Right cardiac atrium (tissue), 5 donors: ENCODE results near the gene OTUD4. TPM values are rescaled to one million over a fixed set of nuclear protein-coding genes. Genes with fewer than 3 reads are reported as not detected.
"Not testable (repeated sequence)": the region's sequence is repeated elsewhere in the genome, so short reads cannot be mapped to it uniquely, and the experiment has no call there.

ENCODE experiments used
- ATAC-seq, 2 donors: fragments of 200-7000 bp; cut with Tn5 transposase; one replicate each; pipeline versions ENCODE4 v1.8.0 to v1.9.1; 2020; ENCODE audit warnings: moderate library complexity in 2 of 2, mild to moderate bottlenecking in 1 of 2
- DNase-seq, 3 donors: peaks; one replicate each; pipeline ENCODE4 v3.0.0-alpha.2; 2020
- H3K27ac ChIP-seq: one replicate; pipeline ENCODE4 v1.5.1; 2013; ENCODE audit warnings: mild to moderate bottlenecking, low read length, control low read depth, moderate library complexity
- H3K27me3 ChIP-seq: one replicate; pipeline ENCODE4 v1.6.1; 2013; ENCODE audit not compliant: control insufficient read depth, insufficient read depth
- H3K4me1 ChIP-seq: one replicate; pipeline ENCODE4 v1.6.1; 2013; ENCODE audit warnings: low read length; ENCODE audit not compliant: control insufficient read depth, insufficient read depth
- H3K4me3 ChIP-seq: one replicate; pipeline ENCODE4 v1.5.1; 2013; ENCODE audit warnings: low read length, control low read depth
- H3K9me3 ChIP-seq: one replicate; pipeline ENCODE4 v1.6.1; 2013; ENCODE audit warnings: low read length; ENCODE audit not compliant: control insufficient read depth
- WGBS: extraction: QIAGEN DNeasy Blood & Tissue Kit; methylation state at CpG from one replicate; pipeline ENCODE4 v1.1.7; 2013; 5-methylcytosine and 5-hydroxymethylcytosine counted together
- intact Hi-C, 4 donors: fragments of 100-400 bp; cut with DNase I; formaldehyde crosslinking; loops; one replicate each; pipeline versions ENCODE4 v1.11.0 to v1.14.0; 2022 to 2023
- polyA plus RNA-seq: library from polyadenylated mRNA; stranded (reverse); fragments of 200-250 nt; gene quantifications from one replicate; pipeline ENCODE4 v1.2.3, GENCODE V29; 2013
- total RNA-seq, 4 donors: library from RNA; stranded (reverse); fragmentation: NEBNext Ultra II Directional; extraction: Animal tissue kit (Norgen Biotek cat#: 25700); gene quantifications; one replicate each; pipeline ENCODE4 v1.2.1, GENCODE V29; 2021
- donor health status: healthy with polysubstance abuse.
- donor health status: DM: no; HTN: yes; CAD: no.
- donor health status: DM: no; HTN: no; CAD: no.
- donor health status: DM: no; HTN: yes; CAD: no; lungs with severe emphysema.
- donor health status: DM: yes; HTN: yes; CAD: no.

Gene OTUD4
- total and polyA plus RNA-seq, 5 donors, result 8.8 to 27.6 (median 27.0) TPM

DNA sequence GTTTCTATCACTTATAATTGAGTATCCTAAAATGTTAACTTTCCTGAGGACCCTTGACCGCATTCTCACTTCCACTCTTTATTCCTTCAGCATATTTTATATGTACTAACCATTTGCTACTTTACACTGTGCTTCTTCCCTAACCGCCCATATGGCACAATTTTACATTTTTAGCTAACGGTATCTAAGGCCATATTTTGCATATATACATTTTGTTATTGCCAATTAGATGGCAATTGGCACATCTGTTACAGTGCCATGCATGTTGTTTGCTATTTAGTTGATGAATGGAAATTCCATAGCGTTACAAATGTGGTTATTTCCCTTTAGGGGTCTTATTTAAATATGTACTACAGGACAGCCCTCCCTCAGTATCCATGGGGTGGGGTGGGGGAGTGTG lies 20.0 kb upstream of the OTUD4 start:
- H3K4me3 ChIP-seq, result no peak overlapping the region
- 94% methylated on average over 4 of the region's 4 CpGs for WGBS
- intact Hi-C loops, result no loop called here
- H3K4me1 ChIP-seq, result no peaks in the 10 kb centered on the region
- no peak overlapping the region for H3K27ac ChIP-seq
- no peak for ATAC-seq
- no peaks in the 10 kb centered on the region for H3K9me3 ChIP-seq
- H3K27me3 ChIP-seq, result no peaks in the 10 kb centered on the region
- no peak for DNase-seq

- ATAC-seq, result no peak
- DNase-seq, result no peak
- Histone ChIP-seq H3K4me1 (no peaks in the 10 kb centered on the region), H3K27ac (no peak overlapping the region), H3K27me3 (no peaks in the 10 kb centered on the region), H3K4me3 (no peak overlapping the region), H3K9me3 (no peaks in the 10 kb centered on the region)
- 83% methylated on average over 6 of the region's 6 CpGs for WGBS
- intact Hi-C loops, result no loop called here
Observed at GRCh38 chr4:145199051-145199716, 18.8 kb upstream of the OTUD4 start.

- ATAC-seq (no peak), DNase-seq (no peak)
- H3K27ac ChIP-seq, result no peak overlapping the region
- 64% methylated on average over 3 of the region's 3 CpGs for WGBS
- intact Hi-C loops, result no loop called here
- no peaks in the 10 kb centered on the region for H3K27me3 ChIP-seq
- no peaks in the 10 kb centered on the region for H3K4me1 ChIP-seq
- H3K4me3 ChIP-seq, result no peak overlapping the region
- H3K9me3 ChIP-seq, result no peaks in the 10 kb centered on the region
Observed at GRCh38 chr4:145196747-145197146, 16.4 kb upstream of the OTUD4 start.

GRCh38 chr4:145195167-145195952 lies 15.0 kb upstream of the OTUD4 start:
- intact Hi-C loops, result no loop called here
- Histone ChIP-seq H3K9me3 (no peaks in the 10 kb centered on the region), H3K27ac (no peak overlapping the region), H3K4me1 (no peaks in the 10 kb centered on the region), H3K4me3 (no peak overlapping the region), H3K27me3 (no peaks in the 10 kb centered on the region)
- DNase-seq (no peak), ATAC-seq (no peak)
- WGBS, result 90% methylated on average over 3 of the region's 3 CpGs

GRCh38 chr4:145189981-145190380 lies 9.6 kb upstream of the OTUD4 start:
- Histone ChIP-seq H3K4me1 (no peaks in the 10 kb centered on the region), H3K27me3 (no peaks in the 10 kb centered on the region), H3K9me3 (no peaks in the 10 kb centered on the region), H3K4me3 (no peak overlapping the region), H3K27ac (no peak overlapping the region)
- ATAC-seq, result no peak
- intact Hi-C loops, result no loop called here
- 59% methylated on average over 3 of the region's 3 CpGs for WGBS
- no peak for DNase-seq

DNA sequence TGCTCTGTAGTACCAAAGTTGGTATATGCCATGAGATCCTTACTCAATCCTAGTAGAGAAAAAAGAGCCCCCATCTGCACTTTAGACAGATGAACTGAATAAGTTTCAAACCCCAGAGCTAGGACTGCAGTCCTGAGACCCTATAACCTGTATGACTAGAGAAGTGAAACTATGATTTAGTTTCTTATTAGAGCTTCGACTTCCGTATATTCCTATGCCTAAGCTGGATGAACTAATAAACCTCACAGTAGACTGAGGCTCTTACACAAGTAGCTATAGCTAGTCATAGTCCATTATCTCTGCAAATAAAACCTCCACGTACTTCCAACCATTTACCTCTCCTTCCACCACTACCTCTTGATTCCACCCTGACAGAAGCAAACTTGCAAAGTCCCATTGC lies 6.3 kb upstream of the OTUD4 start:
- ATAC-seq (no peak), DNase-seq (no peak)
- Histone ChIP-seq H3K4me1 (no peaks in the 10 kb centered on the region), H3K4me3 (no peak overlapping the region), H3K9me3 (no peaks in the 10 kb centered on the region), H3K27ac (no peak overlapping the region), H3K27me3 (no peaks in the 10 kb centered on the region)
- intact Hi-C loops, result no loop called here
- WGBS, result 83% methylated on average over 3 of the region's 3 CpGs

DNA sequence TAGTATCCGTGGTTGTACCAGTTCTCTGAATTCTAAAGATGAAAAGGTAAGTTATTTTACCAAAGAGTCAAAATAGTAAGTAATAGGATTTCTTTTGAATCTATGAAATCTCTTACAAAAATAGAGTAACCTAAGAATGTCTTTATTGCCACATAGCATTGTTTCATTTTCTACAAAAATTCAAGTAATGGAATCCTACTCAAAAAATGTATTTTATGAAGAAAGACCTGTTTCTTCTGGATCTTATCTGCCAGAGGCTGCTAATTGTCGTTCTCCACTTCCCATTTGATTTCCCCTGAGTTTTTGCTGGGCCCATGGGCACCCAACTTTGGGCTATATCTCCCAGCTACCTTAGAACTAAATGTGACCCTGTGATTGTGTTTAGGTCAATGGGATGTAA lies 3.2 kb upstream of the OTUD4 start:
- intact Hi-C loops, result no loop called here
- H3K4me1 ChIP-seq, result no peaks in the 10 kb centered on the region
- 75% methylated on average over 2 of the region's 2 CpGs for WGBS
- no peak for DNase-seq
- H3K27me3 ChIP-seq, result no peaks in the 10 kb centered on the region
- H3K9me3 ChIP-seq, result no peaks in the 10 kb centered on the region
- no peak overlapping the region for H3K27ac ChIP-seq
- ATAC-seq, result no peak
- H3K4me3 ChIP-seq, result no peak overlapping the region

- DNase-seq, result no peak
- 54% methylated on average over 2 of the region's 2 CpGs for WGBS
- Histone ChIP-seq H3K27me3 (no peaks in the 10 kb centered on the region), H3K27ac (no peak overlapping the region), H3K9me3 (no peaks in the 10 kb centered on the region), H3K4me3 (no peak overlapping the region), H3K4me1 (no peaks in the 10 kb centered on the region)
- intact Hi-C loops, result no loop called here
- ATAC-seq, result no peak
Observed at GRCh38 chr4:145183023-145183422, 2.6 kb upstream of the OTUD4 start.

- intact Hi-C loops, result no loop called here
- DNase-seq (no peak), ATAC-seq (no peak)
- Histone ChIP-seq H3K4me1 (no peaks in the 10 kb centered on the region), H3K4me3 (no peak overlapping the region), H3K9me3 (no peaks in the 10 kb centered on the region), H3K27ac (no peak overlapping the region), H3K27me3 (no peaks in the 10 kb centered on the region)
- WGBS, result 89% methylated on average over 2 of the region's 2 CpGs
Observed at GRCh38 chr4:145182222-145182621, 1.8 kb upstream of the OTUD4 start.

GRCh38 chr4:145181091-145181501 lies 707 bp upstream of the OTUD4 start:
- Histone ChIP-seq H3K27me3 (no peaks in the 10 kb centered on the region), H3K27ac (peak overlapping the region; percentile 92), H3K4me1 (peaks cover 3% of the 10 kb centered on the region), H3K4me3 (peak overlapping the region; percentile 67), H3K9me3 (no peaks in the 10 kb centered on the region)
- 11% methylated on average over 7 of the region's 7 CpGs for WGBS
- intact Hi-C loops, result no loop called here
- no peak for ATAC-seq
- DNase-seq, result no peak

DNA sequence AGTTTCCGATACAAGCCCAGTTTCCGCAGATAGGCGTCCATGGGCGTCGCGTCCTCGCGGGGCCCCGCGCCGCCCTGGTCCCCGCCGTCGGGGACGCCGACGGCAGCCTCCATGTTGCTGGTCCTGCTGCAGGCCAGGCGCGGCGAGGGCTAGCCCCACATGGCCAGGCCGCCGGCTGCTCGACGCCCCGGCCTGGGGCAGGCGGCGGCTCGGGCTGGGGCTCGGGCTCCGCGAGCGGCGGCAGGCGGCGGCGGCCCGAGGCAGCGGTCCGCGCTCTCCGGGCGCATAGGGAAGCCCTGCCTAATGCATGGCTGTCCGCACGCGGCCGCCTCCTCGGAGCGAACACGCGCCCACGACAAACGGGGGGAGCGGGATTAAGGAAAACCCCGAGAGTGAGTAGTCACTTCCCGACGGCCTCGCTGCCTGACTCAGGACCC lies 510 bp downstream of the OTUD4 start:
- H3K9me3 ChIP-seq, H3K27me3 ChIP-seq, intact Hi-C loops, H3K4me1 ChIP-seq: not testable (repeated sequence)
- peak in 1 of 3 donors; percentile 74 for DNase-seq
- ATAC-seq, result peak; percentile 44 to 48
- H3K4me3 ChIP-seq, result peak overlapping the region; percentile 67
- under 1% methylated on average over 57 of the region's 57 CpGs for WGBS
- H3K27ac ChIP-seq, result peak overlapping the region; percentile 94
